ENCODE measurements around the gene DDR2. TPM values are rescaled to one million over a fixed set of nuclear protein-coding genes. Genes with fewer than 3 reads are reported as not detected.

The DDR2 gene
- total RNA-seq, 1 experiment from 2014 or later, result 0.52 TPM

- no peaks in the 10 kb centered on the region for H3K79me2 ChIP-seq (ENCODE audit: insufficient read depth, low read length)
- H3K9me3 ChIP-seq (ENCODE audit: control insufficient read depth, low read depth, low read length), result no peaks in the 10 kb centered on the region
- no peak overlapping the region for H3K18ac ChIP-seq (ENCODE audit: insufficient read length, low read depth, low read length)
- no peak overlapping the region for H3K56ac ChIP-seq (ENCODE audit: insufficient read length, low read depth, low read length)
- H3K14ac ChIP-seq (ENCODE audit: insufficient read depth, low read length), result no peak overlapping the region
- H2BK12ac ChIP-seq (ENCODE audit: insufficient read length, low read depth, low read length), result no peak overlapping the region
- H2BK5ac ChIP-seq (ENCODE audit: insufficient read length, low read length), result no peak overlapping the region
- no peaks in the 10 kb centered on the region for H3K23me2 ChIP-seq (ENCODE audit: insufficient read length, low read depth, low read length, poor library complexity, severe bottlenecking)
- H3K27me3 ChIP-seq (ENCODE audit: insufficient read depth, low read length), result no peaks in the 10 kb centered on the region
- H3K4me3 Mint-ChIP-seq, result no peak overlapping the region
- H2BK15ac ChIP-seq (ENCODE audit: low read depth, low read length), result no peak overlapping the region
- H3K27ac Mint-ChIP-seq, result no peak overlapping the region
- peaks cover 2 to 4% of the 10 kb centered on the region in 2 experiments; a peak in 1 of 5 replicates for H3K9me3 Mint-ChIP-seq
- H3K4me1 Mint-ChIP-seq, result no peaks in the 10 kb centered on the region
- H3K27ac ChIP-seq (ENCODE audit: insufficient read length, low read depth, low read length), result no peak overlapping the region
- H3K4me2 ChIP-seq (ENCODE audit: insufficient read depth, insufficient read length, low read length), result no peak overlapping the region
- no peak overlapping the region for H4K5ac ChIP-seq (ENCODE audit: insufficient read length, low read depth, low read length)
- WGBS (ENCODE audit: extremely low coverage, insufficient read length, low lambda C conversion rate), result no CpG with 5 or more reads among the region's 5 CpGs
- H3K23ac ChIP-seq (ENCODE audit: insufficient read length, low read depth, low read length), result no peak overlapping the region
- TF ChIP-seq CTCF (conservative IDR thresholded peaks at IDR 0.05), result peak; percentile 26; the same call in 1 of the 3 replicates
- H4K20me1 ChIP-seq (ENCODE audit: control insufficient read depth, insufficient read depth, insufficient read length), result no peaks in the 10 kb centered on the region
- H3K4me1 ChIP-seq (ENCODE audit: insufficient read depth, low read length), result no peaks in the 10 kb centered on the region
- H2BK120ac ChIP-seq (ENCODE audit: low read depth, low read length, poor library complexity, severe bottlenecking), result no peak overlapping the region
- no peak overlapping the region for H2AFZ ChIP-seq (ENCODE audit: low read length)
- H2AK5ac ChIP-seq (ENCODE audit: insufficient read length, low read length), result no peak overlapping the region
- H4K8ac ChIP-seq (replicated peaks; ENCODE audit: insufficient read length, low read depth, low read length), result no peak overlapping the region
- H3K79me1 ChIP-seq (ENCODE audit: insufficient read depth, low read depth, low read length, poor library complexity, severe bottlenecking), result no peaks in the 10 kb centered on the region
- no peak overlapping the region for H3K4ac ChIP-seq (ENCODE audit: low read depth, low read length)
- H3K9ac ChIP-seq (ENCODE audit: extremely low read depth, insufficient read length, low read length), result no peak overlapping the region
- no peak for DNase-seq
- no peak overlapping the region for H4K91ac ChIP-seq (ENCODE audit: insufficient read length, low read depth, low read length)
- no peak overlapping the region for H3T11ph ChIP-seq (ENCODE audit: low read length)
- no peaks in the 10 kb centered on the region for H3K27me3 Mint-ChIP-seq (ENCODE audit: low read depth)
- H2BK20ac ChIP-seq (ENCODE audit: low read depth, low read length, poor library complexity, severe bottlenecking), result no peak overlapping the region
- no peaks in the 10 kb centered on the region for H3K36me3 Mint-ChIP-seq (ENCODE audit: insufficient read depth in 1 of 3, low read depth in 3 of 3)
These were observed 124.3 kb downstream of the DDR2 start for GRCh38 chr1:162756523-162756922.
